Measurements from ENCODE around the gene ZFP36L1.

The ZFP36L1 gene

DNA sequence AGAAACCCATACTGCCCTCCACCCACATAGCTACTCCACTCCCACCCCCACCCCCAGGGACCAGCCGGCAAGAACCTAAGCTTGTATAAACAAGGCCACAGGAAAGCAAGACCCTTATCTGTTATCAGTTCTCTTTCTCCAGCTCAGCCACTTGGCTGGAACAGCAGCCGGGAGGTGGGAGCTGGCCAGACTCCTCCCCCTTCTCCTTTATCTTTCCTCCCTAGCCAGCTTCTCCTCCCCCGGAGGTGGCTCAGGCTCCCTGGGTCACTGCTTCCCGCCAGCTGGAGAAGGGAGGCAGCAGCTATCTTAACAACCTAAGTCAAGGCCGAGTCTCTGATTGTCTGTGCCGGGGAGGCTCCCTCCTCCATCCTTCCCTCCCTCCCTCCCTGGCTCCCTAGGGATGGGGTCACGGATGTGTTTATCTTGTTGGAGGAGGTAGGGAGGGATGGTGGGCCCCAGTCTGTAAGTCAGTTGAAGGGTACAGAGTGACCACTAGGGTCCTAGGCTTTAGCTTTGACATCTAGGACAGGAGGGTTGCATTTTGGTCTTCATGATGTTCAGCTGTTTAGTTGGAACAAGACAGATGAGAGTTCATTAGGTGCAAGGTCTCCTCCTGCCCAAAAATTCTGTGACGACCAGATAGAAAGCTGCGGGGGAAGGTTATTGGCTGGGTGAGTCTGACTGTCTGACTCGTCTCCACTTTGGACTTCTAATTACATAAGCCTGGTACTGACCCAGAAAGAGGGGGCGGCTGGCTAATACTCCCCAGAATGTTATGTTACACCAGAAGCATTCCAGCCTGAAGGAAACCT is 29.7 kb downstream of the ZFP36L1 start:
- H3K4me3 ChIP-seq (ENCODE audit: low read depth in 1 of 2, low read length in 2 of 2), result no peak overlapping the region
- H3K4me1 ChIP-seq (ENCODE audit: control insufficient read depth in 1 of 2, insufficient read depth in 2 of 2, low read length in 2 of 2), result peaks cover 19 to 33% of the 10 kb centered on the region in 2 donors
- H3K27me3 ChIP-seq (ENCODE audit: control insufficient read depth in 1 of 2, insufficient read depth in 2 of 2, low read length in 2 of 2), result no peaks in the 10 kb centered on the region
- H3K9ac ChIP-seq (ENCODE audit: low read depth in 1 of 2, low read length in 2 of 2), result no peak overlapping the region
- no peaks in the 10 kb centered on the region for H3K36me3 ChIP-seq (ENCODE audit: control insufficient read depth in 1 of 2, insufficient read depth in 2 of 2, low read length in 2 of 2)
- no peak overlapping the region for H3K27ac ChIP-seq (ENCODE audit: low read depth, low read length)
- no peaks in the 10 kb centered on the region for H3K9me3 ChIP-seq (ENCODE audit: control insufficient read depth in 1 of 2, low read length in 2 of 2)

DNA sequence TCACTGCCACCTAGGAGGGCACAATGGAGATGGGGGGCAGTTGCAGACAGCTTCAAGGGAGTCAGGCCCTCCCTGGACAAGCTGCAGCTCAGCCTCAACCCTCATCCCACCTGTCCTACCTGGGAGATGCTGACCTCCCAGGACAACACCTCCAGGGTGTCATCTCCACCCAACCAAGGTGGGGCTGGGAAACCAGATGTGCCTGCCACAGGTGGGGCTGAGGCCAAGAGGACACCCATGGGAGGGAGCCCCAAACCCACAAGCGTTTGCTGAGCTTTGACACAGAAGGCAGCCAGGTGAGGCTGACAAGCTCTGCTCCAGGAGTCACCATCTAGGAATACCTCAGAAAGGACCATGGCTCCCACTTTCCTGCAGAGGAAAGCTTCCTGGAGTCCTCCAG is 31.5 kb downstream of the ZFP36L1 start:
- H3K36me3 ChIP-seq (ENCODE audit: control insufficient read depth in 1 of 2, insufficient read depth in 2 of 2, low read length in 2 of 2), result no peaks in the 10 kb centered on the region
- H3K27ac ChIP-seq (ENCODE audit: low read depth, low read length), result no peak overlapping the region
- H3K4me1 ChIP-seq (ENCODE audit: control insufficient read depth in 1 of 2, insufficient read depth in 2 of 2, low read length in 2 of 2), result peaks cover 25 to 40% of the 10 kb centered on the region in 2 donors

DNA sequence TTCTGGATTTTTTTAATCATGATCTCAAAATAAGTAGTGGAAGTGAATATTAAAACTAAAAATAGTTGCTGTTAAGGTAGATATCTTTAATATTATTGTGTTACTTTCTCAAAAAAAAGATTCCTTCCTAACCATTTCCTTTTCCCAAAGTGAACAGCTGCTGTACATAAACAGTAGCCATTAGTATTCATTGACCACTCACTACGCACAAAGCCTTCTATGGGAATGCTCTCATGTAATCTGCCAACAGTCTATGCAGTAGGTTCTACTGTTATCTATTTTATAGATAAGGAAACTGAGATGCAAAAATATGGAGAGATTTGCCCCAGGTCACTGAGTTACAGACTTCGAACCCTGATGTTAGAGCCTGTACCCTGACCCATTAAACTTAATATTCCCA is 32.1 kb downstream of the ZFP36L1 start:
- H3K4me1 ChIP-seq (ENCODE audit: control insufficient read depth in 1 of 2, insufficient read depth in 2 of 2, low read length in 2 of 2), result peaks cover 25 to 42% of the 10 kb centered on the region in 2 donors
- no peaks in the 10 kb centered on the region for H3K9me3 ChIP-seq (ENCODE audit: control insufficient read depth in 1 of 2, low read length in 2 of 2)
- H3K4me3 ChIP-seq (ENCODE audit: low read depth in 1 of 2, low read length in 2 of 2), result no peak overlapping the region
- no peak overlapping the region for H3K9ac ChIP-seq (ENCODE audit: low read depth in 1 of 2, low read length in 2 of 2)
- no peaks in the 10 kb centered on the region for H3K36me3 ChIP-seq (ENCODE audit: control insufficient read depth in 1 of 2, insufficient read depth in 2 of 2, low read length in 2 of 2)
- no peak overlapping the region for H3K27ac ChIP-seq (ENCODE audit: low read depth, low read length)
- no peaks in the 10 kb centered on the region for H3K27me3 ChIP-seq (ENCODE audit: control insufficient read depth in 1 of 2, insufficient read depth in 2 of 2, low read length in 2 of 2)

More for the DNA sequence above, 31.5 kb downstream of the ZFP36L1 start:
- Histone ChIP-seq H3K4me3 (ENCODE audit: low read depth in 1 of 2, low read length in 2 of 2) (no peak overlapping the region), H3K9ac (ENCODE audit: low read depth in 1 of 2, low read length in 2 of 2) (no peak overlapping the region), H3K27me3 (ENCODE audit: control insufficient read depth in 1 of 2, insufficient read depth in 2 of 2, low read length in 2 of 2) (no peaks in the 10 kb centered on the region), H3K9me3 (ENCODE audit: control insufficient read depth in 1 of 2, low read length in 2 of 2) (no peaks in the 10 kb centered on the region)

DNA sequence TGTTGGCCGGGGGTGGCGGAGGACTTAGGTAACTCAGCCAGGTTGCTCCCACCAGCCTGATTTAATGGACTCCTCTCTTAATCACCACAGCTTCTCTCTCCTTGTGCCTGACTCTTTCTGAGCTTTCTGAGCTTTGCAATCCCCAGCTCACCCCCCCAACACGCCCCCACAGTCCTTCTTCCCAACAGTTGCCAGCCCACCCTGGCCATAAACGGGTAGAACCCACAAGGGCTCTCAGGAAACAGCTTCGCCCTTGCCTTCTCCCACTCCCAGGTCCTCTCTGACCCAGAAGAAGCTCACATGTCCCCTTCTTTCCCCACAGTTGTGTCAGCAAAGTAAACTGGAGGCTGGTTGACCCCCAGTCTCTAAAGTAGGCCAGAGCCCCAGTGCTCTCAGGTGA is 32.9 kb downstream of the ZFP36L1 start:
- no peak overlapping the region for H3K27ac ChIP-seq (ENCODE audit: low read depth, low read length)
- no peaks in the 10 kb centered on the region for H3K27me3 ChIP-seq (ENCODE audit: control insufficient read depth in 1 of 2, insufficient read depth in 2 of 2, low read length in 2 of 2)
- no peaks in the 10 kb centered on the region for H3K36me3 ChIP-seq (ENCODE audit: control insufficient read depth in 1 of 2, insufficient read depth in 2 of 2, low read length in 2 of 2)
- H3K4me3 ChIP-seq (ENCODE audit: low read depth in 1 of 2, low read length in 2 of 2), result no peak overlapping the region
- no peak overlapping the region for H3K9ac ChIP-seq (ENCODE audit: low read depth in 1 of 2, low read length in 2 of 2)
- no peaks in the 10 kb centered on the region for H3K9me3 ChIP-seq (ENCODE audit: control insufficient read depth in 1 of 2, low read length in 2 of 2)
- H3K4me1 ChIP-seq (ENCODE audit: control insufficient read depth in 1 of 2, insufficient read depth in 2 of 2, low read length in 2 of 2), result peaks cover 25 to 42% of the 10 kb centered on the region in 2 donors

DNA sequence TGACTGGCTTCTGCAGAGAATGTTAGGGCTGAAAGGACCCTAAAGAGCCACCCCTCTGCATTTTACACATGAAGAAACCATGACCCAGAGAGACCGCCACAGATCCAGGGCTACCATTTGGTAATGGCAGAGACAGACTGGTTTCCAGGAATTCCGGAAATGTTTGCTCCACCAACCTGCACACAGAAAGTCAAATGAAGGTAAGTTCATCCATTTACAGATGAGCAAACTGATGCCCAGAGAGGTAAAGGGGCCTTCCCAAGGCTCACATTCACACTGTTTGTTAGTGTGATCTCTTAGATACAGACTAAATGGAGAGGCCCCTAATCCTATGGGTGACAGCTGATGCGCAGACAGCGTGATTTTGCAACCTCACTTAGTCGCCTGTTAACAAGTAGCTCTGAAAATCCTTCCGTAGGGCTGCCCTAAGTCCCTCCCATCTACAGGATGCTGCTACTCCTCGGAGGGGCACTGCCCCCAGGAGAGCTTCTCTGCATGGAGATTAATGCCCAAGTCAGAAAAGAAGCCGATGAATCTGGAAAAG is 33.8 kb downstream of the ZFP36L1 start:
- H3K4me1 ChIP-seq (ENCODE audit: control insufficient read depth in 1 of 2, insufficient read depth in 2 of 2, low read length in 2 of 2), result peaks cover 25 to 45% of the 10 kb centered on the region in 2 donors
- H3K27me3 ChIP-seq (ENCODE audit: control insufficient read depth in 1 of 2, insufficient read depth in 2 of 2, low read length in 2 of 2), result no peaks in the 10 kb centered on the region
- no peaks in the 10 kb centered on the region for H3K36me3 ChIP-seq (ENCODE audit: control insufficient read depth in 1 of 2, insufficient read depth in 2 of 2, low read length in 2 of 2)
- no peak overlapping the region for H3K27ac ChIP-seq (ENCODE audit: low read depth, low read length)
- no peak overlapping the region for H3K9ac ChIP-seq (ENCODE audit: low read depth in 1 of 2, low read length in 2 of 2)
- no peak overlapping the region for H3K4me3 ChIP-seq (ENCODE audit: low read depth in 1 of 2, low read length in 2 of 2)
- H3K9me3 ChIP-seq (ENCODE audit: control insufficient read depth in 1 of 2, low read length in 2 of 2), result no peaks in the 10 kb centered on the region

DNA sequence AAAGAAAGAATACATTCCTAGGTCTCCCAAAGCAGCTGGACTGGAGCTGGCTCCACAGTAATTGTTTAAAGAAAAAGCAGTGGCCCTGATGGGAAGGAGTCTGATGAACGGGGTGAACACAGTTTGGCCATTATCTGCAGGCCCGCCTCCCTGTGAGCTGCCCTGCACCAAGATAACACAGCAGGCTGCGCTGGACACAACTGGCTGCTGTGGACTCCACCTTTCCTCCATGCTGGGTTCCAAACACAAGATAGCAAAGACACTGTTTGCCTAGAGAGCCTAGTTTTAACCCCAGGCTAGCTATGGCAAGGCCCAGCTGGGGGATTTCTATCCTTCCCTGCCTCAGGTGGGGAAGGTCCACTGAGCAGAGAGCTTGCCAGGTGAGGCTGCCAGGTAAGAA is 34.6 kb downstream of the ZFP36L1 start:
- Histone ChIP-seq H3K4me3 (ENCODE audit: low read depth in 1 of 2, low read length in 2 of 2) (no peak overlapping the region), H3K27ac (ENCODE audit: low read depth, low read length) (no peak overlapping the region), H3K9me3 (ENCODE audit: control insufficient read depth in 1 of 2, low read length in 2 of 2) (no peaks in the 10 kb centered on the region), H3K4me1 (ENCODE audit: control insufficient read depth in 1 of 2, insufficient read depth in 2 of 2, low read length in 2 of 2) (peaks cover 23 to 41% of the 10 kb centered on the region in 2 donors), H3K27me3 (ENCODE audit: control insufficient read depth in 1 of 2, insufficient read depth in 2 of 2, low read length in 2 of 2) (no peaks in the 10 kb centered on the region), H3K36me3 (ENCODE audit: control insufficient read depth in 1 of 2, insufficient read depth in 2 of 2, low read length in 2 of 2) (no peaks in the 10 kb centered on the region), H3K9ac (ENCODE audit: low read depth in 1 of 2, low read length in 2 of 2) (no peak overlapping the region)

DNA sequence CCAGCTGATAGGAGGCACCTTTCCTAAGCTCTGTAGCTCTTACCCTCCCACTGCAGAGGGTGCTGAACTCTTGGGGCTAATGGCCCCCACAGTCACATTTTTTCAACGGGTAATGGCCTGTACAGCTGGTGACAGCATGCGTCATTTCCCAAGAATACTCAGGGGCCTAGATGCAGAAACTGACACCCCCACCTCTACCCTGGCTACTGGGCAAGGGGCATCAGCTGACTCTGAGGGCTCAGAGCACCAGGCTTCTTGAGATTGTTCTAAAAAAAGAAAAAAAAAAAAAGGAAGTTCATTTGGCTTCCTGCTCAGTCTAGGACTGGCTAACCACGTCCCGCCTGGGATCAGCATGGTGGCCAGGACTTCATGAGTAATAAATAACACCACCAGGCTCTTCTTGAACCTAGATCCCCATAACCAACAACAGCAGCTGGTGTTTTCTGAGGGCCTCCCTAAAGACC is 35.2 kb downstream of the ZFP36L1 start:
- H3K4me3 ChIP-seq (ENCODE audit: low read depth in 1 of 2, low read length in 2 of 2), result no peak overlapping the region
- no peaks in the 10 kb centered on the region for H3K9me3 ChIP-seq (ENCODE audit: control insufficient read depth in 1 of 2, low read length in 2 of 2)
- H3K27me3 ChIP-seq (ENCODE audit: control insufficient read depth in 1 of 2, insufficient read depth in 2 of 2, low read length in 2 of 2), result no peaks in the 10 kb centered on the region
- no peaks in the 10 kb centered on the region for H3K36me3 ChIP-seq (ENCODE audit: control insufficient read depth in 1 of 2, insufficient read depth in 2 of 2, low read length in 2 of 2)
- peaks cover 18 to 35% of the 10 kb centered on the region in 2 donors for H3K4me1 ChIP-seq (ENCODE audit: control insufficient read depth in 1 of 2, insufficient read depth in 2 of 2, low read length in 2 of 2)
- no peak overlapping the region for H3K9ac ChIP-seq (ENCODE audit: low read depth in 1 of 2, low read length in 2 of 2)
- H3K27ac ChIP-seq (ENCODE audit: low read depth, low read length), result no peak overlapping the region

DNA sequence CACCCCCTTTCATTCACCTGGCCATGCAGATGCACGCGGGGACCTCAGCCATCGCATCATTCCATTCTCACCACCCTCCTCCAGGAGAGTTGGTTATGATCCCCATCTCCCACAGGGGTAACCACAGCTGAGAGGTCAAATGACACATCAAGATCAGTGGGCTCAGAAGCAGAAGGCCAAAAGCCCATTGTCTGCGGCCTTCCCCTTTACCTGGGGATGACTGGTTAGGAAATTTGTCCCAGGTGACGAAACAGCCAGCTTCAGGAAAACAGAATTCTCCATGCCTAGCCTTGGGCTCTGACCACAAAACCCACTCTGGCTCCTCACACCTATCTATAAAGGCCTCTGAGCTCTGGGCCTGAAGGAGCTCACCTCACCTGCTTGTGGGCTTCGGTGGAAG is 36.1 kb downstream of the ZFP36L1 start:
- H3K4me1 ChIP-seq (ENCODE audit: control insufficient read depth in 1 of 2, insufficient read depth in 2 of 2, low read length in 2 of 2), result peaks cover 13 to 30% of the 10 kb centered on the region in 2 donors
- no peak overlapping the region for H3K9ac ChIP-seq (ENCODE audit: low read depth in 1 of 2, low read length in 2 of 2)
- no peaks in the 10 kb centered on the region for H3K27me3 ChIP-seq (ENCODE audit: control insufficient read depth in 1 of 2, insufficient read depth in 2 of 2, low read length in 2 of 2)
- no peak overlapping the region for H3K4me3 ChIP-seq (ENCODE audit: low read depth in 1 of 2, low read length in 2 of 2)
- no peak overlapping the region for H3K27ac ChIP-seq (ENCODE audit: low read depth, low read length)
- no peaks in the 10 kb centered on the region for H3K36me3 ChIP-seq (ENCODE audit: control insufficient read depth in 1 of 2, insufficient read depth in 2 of 2, low read length in 2 of 2)
- H3K9me3 ChIP-seq (ENCODE audit: control insufficient read depth in 1 of 2, low read length in 2 of 2), result no peaks in the 10 kb centered on the region

DNA sequence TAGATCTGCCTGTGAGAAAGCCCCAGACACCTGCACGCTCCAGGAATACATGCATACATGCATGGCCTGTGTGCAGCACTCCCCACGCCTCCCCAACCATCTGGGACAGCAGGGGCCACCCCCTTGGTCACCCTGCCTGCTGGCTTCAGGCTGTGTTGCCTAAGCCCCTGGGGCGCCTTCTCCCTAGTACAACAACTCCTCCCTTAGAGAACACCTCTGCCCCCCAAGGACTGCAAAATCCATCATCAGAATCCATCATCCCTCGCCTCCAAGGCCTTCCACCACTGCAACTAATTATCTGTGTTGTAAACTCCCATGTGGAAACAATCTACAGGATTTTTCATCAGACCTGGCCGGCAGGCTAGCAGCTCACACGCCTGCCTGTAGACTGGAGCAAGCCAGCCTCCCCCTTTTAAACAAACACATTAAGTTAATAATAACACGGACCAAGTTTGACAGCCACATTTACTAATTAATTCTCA is 36.8 kb downstream of the ZFP36L1 start:
- H3K36me3 ChIP-seq (ENCODE audit: control insufficient read depth in 1 of 2, insufficient read depth in 2 of 2, low read length in 2 of 2), result no peaks in the 10 kb centered on the region
- H3K27ac ChIP-seq (ENCODE audit: low read depth, low read length), result no peak overlapping the region
- H3K9me3 ChIP-seq (ENCODE audit: control insufficient read depth in 1 of 2, low read length in 2 of 2), result no peaks in the 10 kb centered on the region
- H3K4me1 ChIP-seq (ENCODE audit: control insufficient read depth in 1 of 2, insufficient read depth in 2 of 2, low read length in 2 of 2), result peaks cover 9 to 23% of the 10 kb centered on the region in 2 donors
- H3K4me3 ChIP-seq (ENCODE audit: low read depth in 1 of 2, low read length in 2 of 2), result no peak overlapping the region
- no peak overlapping the region for H3K9ac ChIP-seq (ENCODE audit: low read depth in 1 of 2, low read length in 2 of 2)
- no peaks in the 10 kb centered on the region for H3K27me3 ChIP-seq (ENCODE audit: control insufficient read depth in 1 of 2, insufficient read depth in 2 of 2, low read length in 2 of 2)

DNA sequence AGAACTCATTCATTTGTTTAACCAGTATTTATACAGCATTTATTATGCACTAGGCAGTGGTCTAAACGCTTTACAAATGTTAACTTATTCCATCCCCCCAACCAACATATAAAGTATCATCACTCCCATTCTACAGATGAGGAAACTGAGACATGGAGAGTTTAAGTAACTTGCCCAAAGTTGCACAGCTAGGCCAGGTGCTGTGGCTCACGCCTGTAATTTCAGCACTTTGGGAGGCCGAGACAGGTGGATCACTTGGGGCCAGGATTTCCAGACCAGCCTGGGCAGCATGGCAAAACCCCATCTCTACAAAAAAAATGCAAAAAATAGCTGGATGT is 37.9 kb downstream of the ZFP36L1 start:
- no peaks in the 10 kb centered on the region for H3K36me3 ChIP-seq (ENCODE audit: control insufficient read depth in 1 of 2, insufficient read depth in 2 of 2, low read length in 2 of 2)
- no peaks in the 10 kb centered on the region for H3K9me3 ChIP-seq (ENCODE audit: control insufficient read depth in 1 of 2, low read length in 2 of 2)
- H3K27ac ChIP-seq (ENCODE audit: low read depth, low read length), result no peak overlapping the region
- no peaks in the 10 kb centered on the region for H3K27me3 ChIP-seq (ENCODE audit: control insufficient read depth in 1 of 2, insufficient read depth in 2 of 2, low read length in 2 of 2)
- no peak overlapping the region for H3K9ac ChIP-seq (ENCODE audit: low read depth in 1 of 2, low read length in 2 of 2)
- H3K4me3 ChIP-seq (ENCODE audit: low read depth in 1 of 2, low read length in 2 of 2), result no peak overlapping the region
- H3K4me1 ChIP-seq (ENCODE audit: control insufficient read depth in 1 of 2, insufficient read depth in 2 of 2, low read length in 2 of 2), result peaks cover 6 to 14% of the 10 kb centered on the region in 2 donors
